Naive thymus-derived CD4-positive, alpha-beta T cell (primary cell): Measurements from ENCODE around the gene NPC1. TPM values are rescaled to one million over a fixed set of nuclear protein-coding genes. Genes with fewer than 3 reads are reported as not detected.

Source experiments
- ATAC-seq: fragments of 150-1000 bp; cut with Tn5 transposase; 2 replicates; pipeline ENCODE4 v1.10.0; 2021; ENCODE audit warnings: mild to moderate bottlenecking, moderate library complexity
- CTCF ChIA-PET: fragments of 350-600 bp; sonication (Branson Sonifier 250); formaldehyde crosslinking; loops from one replicate; lab custom pipeline; 2021; ENCODE audit warnings: antibody characterized with exemption; lab: Charles Lee
- POLR2A ChIA-PET: fragments of 350-600 bp; sonication (Branson Sonifier 250); formaldehyde crosslinking; loops from one replicate; lab custom pipeline; 2021; ENCODE audit warnings: antibody characterized with exemption, inconsistent platforms; lab: Charles Lee
- DNase-seq, 9 donors: peaks; one replicate each; pipeline versions ENCODE4 v3.0.0 to v3.0.0-alpha.2; 2020 to 2022; ENCODE audit warnings: mixed read lengths in 1 of 9
- H3K27ac ChIP-seq: one replicate; pipeline ENCODE4 v1.7.0; 2013; ENCODE audit warnings: mild to moderate bottlenecking, low read depth, low read length, moderate library complexity
- H3K27me3 ChIP-seq, 2 donors: one replicate each; pipeline ENCODE4 v1.7.0; 2013; ENCODE audit warnings: low read length in 2 of 2, mild to moderate bottlenecking in 2 of 2, moderate library complexity in 2 of 2; ENCODE audit not compliant: control insufficient read depth in 2 of 2, insufficient read depth in 2 of 2
- H3K36me3 ChIP-seq, 3 experiments: 1 replicate in 2 of 3; 2 replicates in 1 of 3; pipeline ENCODE4 v1.7.0; 2013; ENCODE audit warnings: low read length in 3 of 3, mild to moderate bottlenecking in 3 of 3, moderate library complexity in 1 of 3; ENCODE audit not compliant: insufficient read depth in 3 of 3, control insufficient read depth in 2 of 3
- H3K4me1 ChIP-seq, 2 donors: one replicate each; pipeline ENCODE4 v1.7.0; 2013; ENCODE audit warnings: low read length in 2 of 2, mild to moderate bottlenecking in 2 of 2, moderate library complexity in 1 of 2; ENCODE audit not compliant: control insufficient read depth in 2 of 2, insufficient read depth in 2 of 2
- H3K4me3 ChIP-seq: 2 replicates; pipeline ENCODE4 v1.7.0; 2013; ENCODE audit warnings: mild to moderate bottlenecking, low read length
- H3K9me3 ChIP-seq, 3 experiments: 1 replicate in 2 of 3; 2 replicates in 1 of 3; pipeline ENCODE4 v1.7.0; 2013; ENCODE audit warnings: low read length in 3 of 3; ENCODE audit not compliant: control insufficient read depth in 2 of 3
- H3K27ac Mint-ChIP-seq, 9 donors: one replicate each; pipeline ENCODE4 v1.8.0; 2020 to 2022; ENCODE audit warnings: mixed read lengths in 9 of 9, mild to moderate bottlenecking in 8 of 9, moderate library complexity in 5 of 9, inconsistent platforms in 2 of 9
- H3K27me3 Mint-ChIP-seq, 5 donors: one replicate each; pipeline ENCODE4 v1.8.0; 2021 to 2022; ENCODE audit warnings: mixed read lengths in 5 of 5, mild to moderate bottlenecking in 1 of 5
- H3K36me3 Mint-ChIP-seq, 5 donors: one replicate each; pipeline ENCODE4 v1.8.0; 2020 to 2022; ENCODE audit warnings: mixed read lengths in 5 of 5, mild to moderate bottlenecking in 3 of 5, inconsistent platforms in 1 of 5
- H3K4me1 Mint-ChIP-seq, 7 donors: one replicate each; pipeline ENCODE4 v1.8.0; 2020 to 2022; ENCODE audit warnings: mixed read lengths in 7 of 7, mild to moderate bottlenecking in 3 of 7, inconsistent platforms in 1 of 7
- H3K4me3 Mint-ChIP-seq, 10 donors: one replicate each; pipeline ENCODE4 v1.8.0; 2020 to 2022; ENCODE audit warnings: mild to moderate bottlenecking in 10 of 10, mixed read lengths in 10 of 10, moderate library complexity in 6 of 10, inconsistent platforms in 2 of 10
- H3K9me3 Mint-ChIP-seq, 11 donors: one replicate each; pipeline ENCODE4 v1.8.0; 2020 to 2022; ENCODE audit warnings: mixed read lengths in 11 of 11, mild to moderate bottlenecking in 4 of 11, inconsistent platforms in 1 of 11, moderate library complexity in 1 of 11
- intact Hi-C, 2 donors: fragments of 100-400 bp; cut with micrococcal nuclease; formaldehyde crosslinking; loops; one replicate each; pipeline ENCODE4 v1.15.1; 2023
- polyA plus RNA-seq, 2 donors: library from polyadenylated mRNA; unstranded; fragments of 300-500 nt; fragmentation: Illumina TruSeq; gene quantifications; one replicate each; pipeline ENCODE4 v1.2.3, GENCODE V29; 2021
- total RNA-seq, 6 experiments: library from RNA in 5 of 6; stranded (reverse) in 5 of 6; gene quantifications; 1 replicate in 5 of 6; 2 replicates in 1 of 6; pipeline ENCODE4 v1.2.3 and lab custom pipeline; 2021 to 2026

NPC1 gene
- total and polyA plus RNA-seq, 7 experiments from 2014 or later: 4.6 to 49.3 (median 29.9) TPM

DNA sequence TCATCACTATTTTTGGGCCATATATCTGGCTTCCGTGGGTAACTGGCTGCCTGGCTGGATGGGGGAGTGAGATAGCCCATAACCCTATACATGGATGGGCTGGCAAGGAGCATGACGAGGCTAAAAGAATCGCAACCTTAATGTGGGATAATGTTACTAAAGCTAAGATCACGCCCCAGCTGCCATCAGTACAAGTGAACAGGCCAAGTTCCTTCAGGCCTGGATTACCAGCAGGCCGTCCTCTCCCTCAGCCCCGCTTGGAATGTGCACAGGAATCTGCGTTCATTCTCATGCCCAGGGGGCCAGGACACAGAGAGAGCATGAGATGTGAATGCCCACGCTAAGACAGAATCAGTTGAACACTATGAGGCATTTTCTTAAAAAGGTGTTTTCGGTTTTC is 48.3 kb downstream of the NPC1 start:
- Mint-ChIP-seq H3K4me3 (no peak overlapping the region), H3K27ac (peak overlapping the region in 3 of 9 donors; percentile 25 to 64 (median 28)), H3K27me3 (no peaks in the 10 kb centered on the region), H3K36me3 (peaks cover 7 to 47% (median 20%) of the 10 kb centered on the region in 5 donors), H3K4me1 (peaks cover 31 to 42% (median 40%) of the 10 kb centered on the region in 7 donors), H3K9me3 (no peaks in the 10 kb centered on the region)
- Histone ChIP-seq H3K4me3 (no peak overlapping the region), H3K27me3 (no peaks in the 10 kb centered on the region), H3K4me1 (peaks cover 11 to 37% of the 10 kb centered on the region in 2 donors), H3K36me3 (peaks cover 8 to 71% (median 68%) of the 10 kb centered on the region in 3 experiments), H3K9me3 (no peaks in the 10 kb centered on the region), H3K27ac (no peak overlapping the region)
- intact Hi-C loops: no loop called here
- ChIA-PET CTCF (interaction anchor here (0.6 kb wide), 1 partner anchor 91 kb away, joined by 8 read pairs; no protein-coding TSS in a partner anchor), POLR2A (interaction anchor here (0.8 kb wide), 1 partner anchor 36 kb away, joined by 3 read pairs; no protein-coding TSS in a partner anchor)
- ATAC-seq: no peak
- no peak for DNase-seq

DNA sequence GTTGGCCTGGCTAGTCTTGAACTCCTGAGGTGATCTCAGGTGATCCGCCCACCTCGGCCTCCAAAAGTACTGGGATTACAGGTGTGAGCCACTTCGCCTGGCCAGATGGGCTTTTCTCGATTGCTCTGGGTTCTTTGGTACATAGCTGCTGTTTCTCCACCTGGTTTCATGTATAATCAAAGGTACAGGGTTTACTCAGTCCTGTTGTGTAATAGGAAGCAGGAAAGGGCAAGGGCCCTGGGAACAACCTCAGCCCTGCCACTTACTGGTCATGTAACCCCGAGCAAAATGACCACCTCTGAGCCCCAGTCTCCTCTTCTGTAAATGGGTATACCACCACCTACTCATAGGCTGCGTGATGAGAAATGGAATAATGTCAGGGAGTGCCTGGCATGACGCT is 49.0 kb downstream of the NPC1 start:
- H3K36me3 ChIP-seq: peaks cover 8 to 74% (median 68%) of the 10 kb centered on the region in 3 experiments
- Mint-ChIP-seq H3K4me1 (peaks cover 29 to 37% (median 35%) of the 10 kb centered on the region in 7 donors), H3K4me3 (no peak overlapping the region), H3K27me3 (no peaks in the 10 kb centered on the region), H3K36me3 (peaks cover 7 to 44% (median 25%) of the 10 kb centered on the region in 5 donors), H3K27ac (peak overlapping the region in 2 of 9 donors; percentile 28 to 66), H3K9me3 (no peaks in the 10 kb centered on the region)
- no peak overlapping the region for H3K27ac ChIP-seq
- H3K4me3 ChIP-seq: no peak overlapping the region
- no peak for DNase-seq
- peaks cover 11 to 33% of the 10 kb centered on the region in 2 donors for H3K4me1 ChIP-seq
- no peaks in the 10 kb centered on the region for H3K9me3 ChIP-seq
- POLR2A ChIA-PET: interaction anchor here (0.8 kb wide), 1 partner anchor 37 kb away, joined by 3 read pairs; no protein-coding TSS in a partner anchor
- CTCF ChIA-PET: interaction anchor here (0.6 kb wide), 2 partner anchors 16 to 92 kb away, joined by 3 to 8 read pairs; no protein-coding TSS in a partner anchor
- intact Hi-C loops: no loop called here
- ATAC-seq: no peak
- H3K27me3 ChIP-seq: no peaks in the 10 kb centered on the region

DNA sequence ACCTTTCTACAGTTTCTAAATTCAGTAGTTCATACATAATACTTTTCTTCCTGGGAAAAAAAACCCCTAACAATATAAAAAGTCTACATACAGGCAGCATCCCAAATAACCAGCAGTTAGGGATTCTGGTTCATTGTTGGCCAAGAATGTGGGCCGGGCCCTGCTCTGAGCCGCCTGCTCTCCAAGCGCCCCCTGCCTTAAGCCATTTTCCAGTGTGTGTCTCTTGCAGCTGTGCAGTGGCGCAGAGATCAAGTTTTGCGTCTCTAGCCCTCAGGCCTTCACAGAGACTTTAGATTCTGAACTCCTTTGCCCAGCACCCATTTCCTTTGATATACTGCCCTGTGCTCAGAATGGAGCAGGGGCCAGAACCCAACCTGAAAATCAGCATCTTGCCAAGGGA is 50.1 kb downstream of the NPC1 start:
- H3K36me3 ChIP-seq: peaks cover 8 to 84% (median 68%) of the 10 kb centered on the region in 3 experiments
- H3K27me3 Mint-ChIP-seq: no peaks in the 10 kb centered on the region
- H3K4me1 Mint-ChIP-seq: peaks cover 22 to 31% (median 25%) of the 10 kb centered on the region in 7 donors
- ChIA-PET CTCF (no interaction called here), POLR2A (no interaction called here)
- no peak overlapping the region for H3K4me3 Mint-ChIP-seq
- peak overlapping the region in 3 of 9 donors; percentile 22 to 41 (median 31) for H3K27ac Mint-ChIP-seq
- H3K27me3 ChIP-seq: no peaks in the 10 kb centered on the region
- H3K9me3 ChIP-seq: no peaks in the 10 kb centered on the region
- no peak overlapping the region for H3K4me3 ChIP-seq
- intact Hi-C loops: no loop called here
- peaks cover 7 to 51% (median 25%) of the 10 kb centered on the region in 5 donors for H3K36me3 Mint-ChIP-seq
- DNase-seq (no peak), ATAC-seq (no peak)
- no peak overlapping the region for H3K27ac ChIP-seq
- H3K9me3 Mint-ChIP-seq: no peaks in the 10 kb centered on the region
- H3K4me1 ChIP-seq: peaks cover 4 to 22% of the 10 kb centered on the region in 2 donors

DNA sequence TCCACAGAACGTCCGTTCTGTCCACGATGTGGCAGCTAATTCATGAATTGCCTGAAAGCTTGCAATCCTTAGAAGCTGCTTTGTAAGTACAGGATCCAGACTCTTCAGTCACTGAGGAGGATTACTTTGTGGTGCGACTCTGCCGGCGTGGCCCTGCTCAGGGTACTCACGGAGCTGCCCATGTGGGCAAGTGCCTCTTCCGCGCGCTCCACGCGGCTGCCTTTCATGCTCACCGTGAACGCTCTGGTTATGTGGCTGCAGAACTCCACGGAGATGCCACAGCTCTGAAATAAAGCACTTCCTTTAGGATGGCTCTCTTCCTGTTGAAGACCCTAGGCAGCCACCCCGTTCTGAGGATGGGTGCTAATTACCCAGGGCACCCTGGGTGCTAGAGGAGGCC is 52.0 kb downstream of the NPC1 start:
- POLR2A ChIA-PET: no interaction called here
- no peaks in the 10 kb centered on the region for H3K27me3 ChIP-seq
- no peaks in the 10 kb centered on the region for H3K9me3 ChIP-seq
- H3K36me3 ChIP-seq: peaks cover 17 to 97% (median 62%) of the 10 kb centered on the region in 3 experiments
- H3K27me3 Mint-ChIP-seq: no peaks in the 10 kb centered on the region
- H3K27ac ChIP-seq: no peak overlapping the region
- H3K4me3 ChIP-seq: no peak overlapping the region
- ATAC-seq: no peak
- H3K27ac Mint-ChIP-seq: no peak overlapping the region
- H3K9me3 Mint-ChIP-seq: no peaks in the 10 kb centered on the region
- intact Hi-C loops: no loop called here
- DNase-seq: no peak
- peaks cover 4 to 14% (median 5%) of the 10 kb centered on the region in 7 donors for H3K4me1 Mint-ChIP-seq
- CTCF ChIA-PET: interaction anchor here (0.9 kb wide), 1 partner anchor 18 kb away, joined by 4 read pairs; no protein-coding TSS in a partner anchor
- peaks cover 11 to 61% (median 25%) of the 10 kb centered on the region in 5 donors for H3K36me3 Mint-ChIP-seq
- H3K4me3 Mint-ChIP-seq: no peak overlapping the region
- peaks cover 0 to 3% of the 10 kb centered on the region in 2 donors for H3K4me1 ChIP-seq

DNA sequence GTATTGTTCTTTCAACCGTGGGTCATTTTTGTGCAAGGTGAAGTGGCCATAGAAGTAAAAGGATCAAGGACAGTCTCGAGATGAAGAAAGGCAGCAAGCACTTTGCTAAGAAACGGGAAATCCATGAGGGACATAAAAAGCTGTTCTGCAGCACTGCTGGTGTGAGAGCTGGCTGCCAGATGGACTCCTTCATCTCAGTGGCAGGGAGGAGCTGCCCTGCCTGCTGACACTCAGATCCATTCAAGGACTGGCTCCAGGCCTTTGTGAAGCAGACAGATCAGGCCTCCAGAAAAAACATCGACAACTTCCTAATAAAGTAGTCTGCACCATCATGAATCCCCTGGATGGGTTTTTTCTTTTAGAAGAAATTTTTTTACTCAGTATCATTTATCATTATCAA is 53.5 kb downstream of the NPC1 start:
- H3K4me3 Mint-ChIP-seq: no peak overlapping the region
- peak overlapping the region in 6 of 9 donors; percentile 15 to 66 (median 55) for H3K27ac Mint-ChIP-seq
- no peak for DNase-seq
- intact Hi-C loops: no loop called here
- ChIA-PET POLR2A (no interaction called here), CTCF (no interaction called here)
- peaks cover 17 to 97% (median 54%) of the 10 kb centered on the region in 3 experiments for H3K36me3 ChIP-seq
- no peaks in the 10 kb centered on the region for H3K27me3 Mint-ChIP-seq
- H3K4me3 ChIP-seq: no peak overlapping the region
- no peaks in the 10 kb centered on the region for H3K9me3 Mint-ChIP-seq
- H3K27ac ChIP-seq: no peak overlapping the region
- H3K9me3 ChIP-seq: no peaks in the 10 kb centered on the region
- H3K27me3 ChIP-seq: no peaks in the 10 kb centered on the region
- no peaks in the 10 kb centered on the region for H3K4me1 ChIP-seq
- ATAC-seq: no peak
- H3K4me1 Mint-ChIP-seq: peaks cover 0 to 8% (median 0%) of the 10 kb centered on the region in 7 donors
- H3K36me3 Mint-ChIP-seq: peaks cover 7 to 63% (median 28%) of the 10 kb centered on the region in 5 donors

DNA sequence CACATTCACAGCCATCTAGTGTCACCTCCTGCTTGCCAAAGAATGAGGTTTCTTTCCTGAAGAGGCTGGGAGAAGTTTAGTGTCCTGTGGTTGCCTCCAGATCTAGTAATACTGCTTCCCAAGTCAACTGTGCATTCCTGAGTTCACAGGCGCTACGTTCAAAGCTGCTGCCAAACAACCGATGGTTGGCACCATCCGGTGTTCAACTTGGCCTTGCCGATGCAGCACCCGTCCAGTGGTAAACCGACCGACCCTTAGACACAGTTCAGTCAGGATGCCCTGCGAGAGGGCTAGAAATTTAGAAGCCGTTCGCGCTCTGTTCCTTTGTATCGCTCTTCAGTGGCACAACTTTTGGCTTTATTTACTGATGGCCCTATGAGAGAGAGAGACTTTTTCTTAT is 54.4 kb downstream of the NPC1 start:
- no peaks in the 10 kb centered on the region for H3K4me1 ChIP-seq
- no peaks in the 10 kb centered on the region for H3K27me3 Mint-ChIP-seq
- H3K9me3 Mint-ChIP-seq: no peaks in the 10 kb centered on the region
- ATAC-seq: no peak
- CTCF ChIA-PET: no interaction called here
- no peak overlapping the region for H3K4me3 Mint-ChIP-seq
- H3K27me3 ChIP-seq: no peaks in the 10 kb centered on the region
- H3K27ac ChIP-seq: no peak overlapping the region
- intact Hi-C loops: no loop called here
- peaks cover 17 to 98% (median 54%) of the 10 kb centered on the region in 3 experiments for H3K36me3 ChIP-seq
- no peak for DNase-seq
- peaks cover 0 to 8% (median 0%) of the 10 kb centered on the region in 7 donors for H3K4me1 Mint-ChIP-seq
- POLR2A ChIA-PET: no interaction called here
- H3K4me3 ChIP-seq: no peak overlapping the region
- no peaks in the 10 kb centered on the region for H3K9me3 ChIP-seq
- peaks cover 7 to 64% (median 33%) of the 10 kb centered on the region in 5 donors for H3K36me3 Mint-ChIP-seq
- peak overlapping the region in 3 of 9 donors; percentile 33 to 66 (median 52) for H3K27ac Mint-ChIP-seq
